ENCODE measurements around the gene RXRA.

- TF ChIP-seq CTCF (IDR thresholded peaks at IDR 0.05; ENCODE audit: low read length) (no peak), EZH2 (IDR thresholded peaks at IDR 0.05; ENCODE audit: borderline replicate concordance, low read length) (no peak)
These were observed 5.3 kb upstream of the RXRA start for GRCh38 chr9:134320868-134321471.
